ENCODE measurements around the gene ARHGAP15.

The ARHGAP15 gene

DNA sequence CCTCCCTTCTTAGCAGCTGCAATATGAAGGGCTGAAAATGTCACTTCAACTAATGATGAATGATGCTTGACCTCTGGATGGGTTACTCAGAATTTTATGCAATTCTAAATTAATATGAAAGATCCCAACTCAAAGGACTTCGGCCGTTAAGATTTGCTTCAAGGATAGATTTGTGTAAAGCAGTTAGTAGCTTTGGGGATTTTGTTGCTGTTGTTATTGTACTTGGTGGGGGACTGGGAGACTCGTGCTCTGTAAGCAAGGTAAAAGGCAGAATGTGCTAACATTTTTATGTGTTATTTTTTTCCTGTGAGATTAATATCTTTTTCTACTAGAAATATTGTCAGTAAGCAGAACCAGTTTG, 478.8 kb downstream of the ARHGAP15 start:
- Histone ChIP-seq H3K4me3 (ENCODE audit: insufficient read depth, low read length, poor library complexity, severe bottlenecking) (no peak overlapping the region), H2AFZ (ENCODE audit: low read depth, low read length, severe bottlenecking) (no peak overlapping the region)

DNA sequence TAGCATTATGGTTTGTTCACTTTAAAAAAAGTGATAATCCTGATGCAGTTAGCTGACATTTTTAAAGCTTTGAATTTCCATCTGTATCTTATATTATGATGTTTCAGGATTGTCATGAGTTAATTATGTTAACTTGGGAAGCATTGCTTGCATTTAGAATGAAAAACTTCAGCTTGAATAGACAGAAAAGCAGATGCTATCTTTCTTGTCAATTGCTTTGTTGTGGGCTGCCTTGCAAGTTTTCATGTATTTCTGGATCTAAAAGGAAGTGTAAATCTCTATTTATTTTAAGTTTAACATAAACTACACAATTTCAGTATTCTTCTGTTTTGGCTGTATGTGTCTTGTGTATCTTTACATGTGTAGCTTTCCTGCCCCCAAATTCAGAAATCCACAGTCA, 479.5 kb downstream of the ARHGAP15 start:
- no peaks in the 10 kb centered on the region for H3K9me2 ChIP-seq (replicated peaks; ENCODE audit: insufficient read depth, low read length)
- no peaks in the 10 kb centered on the region for H3K79me2 ChIP-seq (ENCODE audit: insufficient read depth, low read length)
- H3F3A ChIP-seq (ENCODE audit: insufficient read depth): no peaks in the 10 kb centered on the region
- H3K9me3 ChIP-seq (ENCODE audit: insufficient read depth, low read length): no peaks in the 10 kb centered on the region
- TF ChIP-seq, protein P1, sequence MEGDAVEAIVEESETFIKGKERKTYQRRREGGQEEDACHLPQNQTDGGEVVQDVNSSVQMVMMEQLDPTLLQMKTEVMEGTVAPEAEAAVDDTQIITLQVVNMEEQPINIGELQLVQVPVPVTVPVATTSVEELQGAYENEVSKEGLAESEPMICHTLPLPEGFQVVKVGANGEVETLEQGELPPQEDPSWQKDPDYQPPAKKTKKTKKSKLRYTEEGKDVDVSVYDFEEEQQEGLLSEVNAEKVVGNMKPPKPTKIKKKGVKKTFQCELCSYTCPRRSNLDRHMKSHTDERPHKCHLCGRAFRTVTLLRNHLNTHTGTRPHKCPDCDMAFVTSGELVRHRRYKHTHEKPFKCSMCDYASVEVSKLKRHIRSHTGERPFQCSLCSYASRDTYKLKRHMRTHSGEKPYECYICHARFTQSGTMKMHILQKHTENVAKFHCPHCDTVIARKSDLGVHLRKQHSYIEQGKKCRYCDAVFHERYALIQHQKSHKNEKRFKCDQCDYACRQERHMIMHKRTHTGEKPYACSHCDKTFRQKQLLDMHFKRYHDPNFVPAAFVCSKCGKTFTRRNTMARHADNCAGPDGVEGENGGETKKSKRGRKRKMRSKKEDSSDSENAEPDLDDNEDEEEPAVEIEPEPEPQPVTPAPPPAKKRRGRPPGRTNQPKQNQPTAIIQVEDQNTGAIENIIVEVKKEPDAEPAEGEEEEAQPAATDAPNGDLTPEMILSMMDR (IDR thresholded peaks at IDR 0.05; ENCODE audit: insufficient read depth, low read length, poor library complexity, severe bottlenecking): no peak
- TF ChIP-seq EZH2phosphoT487 (conservative IDR thresholded peaks at IDR 0.05; ENCODE audit: low read length): no peak
- no peak overlapping the region for H3K4me3 ChIP-seq (ENCODE audit: insufficient read depth, low read length, poor library complexity, severe bottlenecking)
- no peaks in the 10 kb centered on the region for H3K36me3 ChIP-seq (ENCODE audit: low read length)
- H2AFZ ChIP-seq (ENCODE audit: low read depth, low read length, severe bottlenecking): no peak overlapping the region
- H3K27me3 ChIP-seq (ENCODE audit: low read length): no peaks in the 10 kb centered on the region
- H3K9ac ChIP-seq (ENCODE audit: low read length): no peak overlapping the region
- H4K20me1 ChIP-seq (ENCODE audit: low read depth, low read length): no peaks in the 10 kb centered on the region
- no peak overlapping the region for H3K4me2 ChIP-seq (ENCODE audit: low read depth, low read length, poor library complexity, severe bottlenecking)
- H3K27ac ChIP-seq (ENCODE audit: low read depth, low read length): no peak overlapping the region

More for the DNA sequence above, 478.8 kb downstream of the ARHGAP15 start:
- Histone ChIP-seq H3K27me3 (ENCODE audit: low read length) (no peaks in the 10 kb centered on the region), H3K9me3 (ENCODE audit: insufficient read depth, low read length) (no peaks in the 10 kb centered on the region), H3K27ac (ENCODE audit: low read depth, low read length) (no peak overlapping the region), H3K9me2 (replicated peaks; ENCODE audit: insufficient read depth, low read length) (no peaks in the 10 kb centered on the region), H3K79me2 (ENCODE audit: insufficient read depth, low read length) (no peaks in the 10 kb centered on the region), H3K4me2 (ENCODE audit: low read depth, low read length, poor library complexity, severe bottlenecking) (no peak overlapping the region), H3K9ac (ENCODE audit: low read length) (no peak overlapping the region), H3F3A (ENCODE audit: insufficient read depth) (no peaks in the 10 kb centered on the region), H3K36me3 (ENCODE audit: low read length) (no peaks in the 10 kb centered on the region), H4K20me1 (ENCODE audit: low read depth, low read length) (no peaks in the 10 kb centered on the region)
- no peak for TF ChIP-seq EZH2phosphoT487 (conservative IDR thresholded peaks at IDR 0.05; ENCODE audit: low read length)

DNA sequence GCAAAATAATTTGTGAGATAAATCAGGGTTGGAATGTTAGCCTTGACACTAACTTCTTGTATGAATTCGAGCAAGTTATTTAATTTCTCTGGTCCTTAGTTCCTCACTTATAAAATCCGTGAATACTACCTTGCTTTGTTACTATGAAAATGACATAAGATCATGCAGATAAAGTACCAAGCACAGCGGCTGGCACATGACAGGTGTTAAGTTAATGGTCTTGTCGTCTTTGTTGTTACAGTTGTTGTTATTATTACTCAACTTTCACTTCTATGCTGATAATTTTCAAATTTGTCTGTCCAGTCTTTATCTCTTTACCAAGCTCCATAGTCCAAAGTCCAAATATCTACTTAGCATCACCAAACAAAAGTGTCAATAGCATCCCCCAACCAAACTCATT, 482.1 kb downstream of the ARHGAP15 start:
- no peak overlapping the region for H3K9ac ChIP-seq (ENCODE audit: low read length)
- H3K36me3 ChIP-seq (ENCODE audit: low read length): no peaks in the 10 kb centered on the region
- H3K4me2 ChIP-seq (ENCODE audit: low read depth, low read length, poor library complexity, severe bottlenecking): no peak overlapping the region
- no peaks in the 10 kb centered on the region for H3F3A ChIP-seq (ENCODE audit: insufficient read depth)
- H3K4me3 ChIP-seq (ENCODE audit: insufficient read depth, low read length, poor library complexity, severe bottlenecking): no peak overlapping the region
- no peaks in the 10 kb centered on the region for H3K9me2 ChIP-seq (replicated peaks; ENCODE audit: insufficient read depth, low read length)
- no peaks in the 10 kb centered on the region for H3K9me3 ChIP-seq (ENCODE audit: insufficient read depth, low read length)
- H3K27me3 ChIP-seq (ENCODE audit: low read length): no peaks in the 10 kb centered on the region
- H3K27ac ChIP-seq (ENCODE audit: low read depth, low read length): no peak overlapping the region
- no peaks in the 10 kb centered on the region for H3K79me2 ChIP-seq (ENCODE audit: insufficient read depth, low read length)
- no peaks in the 10 kb centered on the region for H4K20me1 ChIP-seq (ENCODE audit: low read depth, low read length)
- TF ChIP-seq, protein P1 (IDR thresholded peaks at IDR 0.05; ENCODE audit: insufficient read depth, low read length, poor library complexity, severe bottlenecking): no peak
- no peak for TF ChIP-seq EZH2phosphoT487 (conservative IDR thresholded peaks at IDR 0.05; ENCODE audit: low read length)
- H2AFZ ChIP-seq (ENCODE audit: low read depth, low read length, severe bottlenecking): no peak overlapping the region

DNA sequence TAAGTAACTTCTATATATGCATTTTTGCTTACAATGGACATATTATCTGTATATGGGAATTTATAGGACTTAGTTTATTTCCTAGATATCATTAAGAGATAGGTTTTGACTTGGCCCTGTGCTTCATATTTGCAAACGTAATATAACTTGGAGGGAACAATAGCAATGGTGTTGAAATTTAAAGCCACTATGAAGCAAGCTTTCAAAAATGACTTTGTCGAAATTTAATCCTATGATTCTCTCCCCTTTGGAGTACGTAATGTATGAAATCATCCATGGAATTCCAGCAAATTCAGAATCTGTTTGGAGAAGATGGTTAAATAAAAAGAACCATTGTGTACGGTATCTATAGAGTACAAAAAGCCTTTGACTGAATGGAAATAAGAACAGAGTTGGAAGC, 486.3 kb downstream of the ARHGAP15 start:
- TF ChIP-seq, protein P1 (IDR thresholded peaks at IDR 0.05; ENCODE audit: insufficient read depth, low read length, poor library complexity, severe bottlenecking): no peak
- no peak for TF ChIP-seq EZH2phosphoT487 (conservative IDR thresholded peaks at IDR 0.05; ENCODE audit: low read length)
- no peaks in the 10 kb centered on the region for H3F3A ChIP-seq (ENCODE audit: insufficient read depth)
- H3K4me2 ChIP-seq (ENCODE audit: low read depth, low read length, poor library complexity, severe bottlenecking): no peak overlapping the region
- H3K9me2 ChIP-seq (replicated peaks; ENCODE audit: insufficient read depth, low read length): no peaks in the 10 kb centered on the region
- H3K79me2 ChIP-seq (ENCODE audit: insufficient read depth, low read length): no peaks in the 10 kb centered on the region
- no peaks in the 10 kb centered on the region for H3K9me3 ChIP-seq (ENCODE audit: insufficient read depth, low read length)
- no peak overlapping the region for H2AFZ ChIP-seq (ENCODE audit: low read depth, low read length, severe bottlenecking)
- H3K27me3 ChIP-seq (ENCODE audit: low read length): no peaks in the 10 kb centered on the region
- no peak overlapping the region for H3K4me3 ChIP-seq (ENCODE audit: insufficient read depth, low read length, poor library complexity, severe bottlenecking)
- no peaks in the 10 kb centered on the region for H4K20me1 ChIP-seq (ENCODE audit: low read depth, low read length)
- H3K27ac ChIP-seq (ENCODE audit: low read depth, low read length): no peak overlapping the region
- H3K9ac ChIP-seq (ENCODE audit: low read length): no peak overlapping the region
- no peaks in the 10 kb centered on the region for H3K36me3 ChIP-seq (ENCODE audit: low read length)

Measured in SU-DHL-6 (cell line).